Tibial nerve (tissue), 4 donors: ENCODE data around the gene HSPA4L. TPM values are rescaled to one million over a fixed set of nuclear protein-coding genes. Genes with fewer than 3 reads are reported as not detected.

Experiments used
- DNase-seq, 2 donors: peaks; one replicate each; pipeline ENCODE4 v3.0.0-alpha.2; 2019; ENCODE audit warnings: low spot score in 2 of 2
- H3K27ac ChIP-seq, 4 donors: fragments of 200-600 bp; sonication (generic) in 3 of 4; one replicate each; pipeline ENCODE4 v1.5.1; 2017 to 2019; ENCODE audit warnings: mild to moderate bottlenecking in 1 of 4
- H3K27me3 ChIP-seq, 2 donors: fragments of 200-600 bp; sonication (generic) in 1 of 2; one replicate each; pipeline versions ENCODE4 v1.5.1 to v1.6.0; 2017 to 2019
- H3K36me3 ChIP-seq, 3 donors: fragments of 200-600 bp; sonication (generic); one replicate each; pipeline ENCODE4 v1.5.1; 2018 to 2019
- H3K4me1 ChIP-seq, 4 donors: fragments of 200-600 bp; sonication (generic) in 3 of 4; one replicate each; pipeline ENCODE4 v1.5.1; 2017 to 2019
- H3K4me3 ChIP-seq, 4 donors: fragments of 200-600 bp; sonication (generic) in 3 of 4; one replicate each; pipeline ENCODE4 v1.5.1; 2017 to 2019; ENCODE audit warnings: mild to moderate bottlenecking in 1 of 4, moderate library complexity in 1 of 4
- H3K9me3 ChIP-seq, 4 donors: fragments of 200-600 bp; sonication (generic) in 3 of 4; one replicate each; pipeline ENCODE4 v1.5.1; 2017 to 2019
- EP300 ChIP-seq, 2 donors: sonication (generic); formaldehyde crosslinking; IDR thresholded peaks; one replicate each; pipeline ENCODE4 v1.6.1; 2017; ENCODE audit warnings: antibody characterized with exemption in 2 of 2, mild to moderate bottlenecking in 1 of 2
- POLR2A ChIP-seq, 2 donors: fragments of 450-650 bp; IDR thresholded peaks; one replicate each; pipeline ENCODE4 v1.6.1; 2017; ENCODE audit warnings: antibody characterized with exemption in 2 of 2, mild to moderate bottlenecking in 2 of 2, moderate library complexity in 2 of 2
- WGBS, 2 donors: methylation state at CpG; one replicate each; pipeline ENCODE4 v1.1.5; 2018; 5-methylcytosine and 5-hydroxymethylcytosine counted together
- total RNA-seq, 4 donors: library from RNA; depleted of rRNA; stranded (reverse); fragments of >200 nt; gene quantifications; one replicate each; pipeline ENCODE4 v1.1.0, GENCODE V29; 2016
- TF ChIP-seq, protein P1 (sequence below), 5 experiments: fragments of 200-600 bp in 3 of 5; fragments of 450-650 bp in 2 of 5; sonication (generic) in 3 of 5; IDR thresholded peaks; one replicate each; pipeline ENCODE4 v1.5.1; 2016 to 2019; ENCODE audit warnings: antibody characterized with exemption in 5 of 5, mild to moderate bottlenecking in 3 of 5, moderate library complexity in 2 of 5

HSPA4L gene
- total RNA-seq, 4 donors from 2014 or later: 3.3 to 7.6 (median 5.3) TPM

DNA sequence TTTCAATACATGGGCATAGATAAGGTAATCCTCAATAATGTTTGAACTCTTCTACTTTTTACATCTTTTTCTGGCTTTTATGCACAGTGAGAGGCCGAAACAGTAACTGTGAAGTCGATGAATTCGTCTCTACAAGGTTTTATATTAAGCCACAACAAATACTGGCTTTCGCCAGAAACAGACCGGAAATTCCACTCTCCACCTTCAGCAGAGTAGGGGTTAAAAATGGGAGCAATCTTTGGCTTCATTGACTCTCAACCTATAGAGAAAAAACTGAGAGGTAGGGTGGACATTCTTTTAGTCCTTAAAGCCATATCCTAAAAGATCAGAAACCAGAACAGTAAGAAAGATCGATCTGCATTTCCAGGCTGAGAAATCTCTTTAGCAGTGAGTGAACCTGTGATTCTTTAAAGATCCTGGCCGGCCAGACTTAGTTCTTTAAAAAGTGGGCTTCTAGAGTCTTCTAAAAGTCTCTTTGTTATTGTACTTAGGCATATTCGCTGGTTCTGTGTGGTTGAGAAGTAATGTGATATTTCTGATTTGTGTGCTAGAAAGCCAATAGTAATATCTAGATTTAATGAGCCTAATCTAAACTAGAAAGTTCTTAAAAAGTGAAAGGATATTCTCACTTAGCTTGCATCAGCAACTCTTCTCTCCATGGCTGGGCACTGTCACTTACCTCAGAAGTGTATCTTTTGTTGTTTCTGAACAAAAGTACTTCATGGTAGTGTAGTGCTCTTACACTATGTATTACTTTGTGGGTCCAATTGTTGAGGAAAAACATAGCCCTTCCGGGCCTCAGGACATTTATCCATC, 2.0 kb downstream of the HSPA4L start:
- Histone ChIP-seq H3K27ac (peak overlapping the region; percentile 75 to 92 (median 81)), H3K4me3 (no peak overlapping the region), H3K9me3 (no peaks in the 10 kb centered on the region), H3K4me1 (peaks cover 0 to 21% (median 0%) of the 10 kb centered on the region in 4 donors), H3K27me3 (no peaks in the 10 kb centered on the region), H3K36me3 (no peaks in the 10 kb centered on the region)
- 78 to 80% methylated on average over 9 of the region's 9 CpGs for WGBS, 2 donors
- no peak for DNase-seq
- TF ChIP-seq POLR2A (IDR thresholded peaks at IDR 0.05): no peak
- no peak for TF ChIP-seq EP300 (IDR thresholded peaks at IDR 0.05)
- TF ChIP-seq, protein P1, sequence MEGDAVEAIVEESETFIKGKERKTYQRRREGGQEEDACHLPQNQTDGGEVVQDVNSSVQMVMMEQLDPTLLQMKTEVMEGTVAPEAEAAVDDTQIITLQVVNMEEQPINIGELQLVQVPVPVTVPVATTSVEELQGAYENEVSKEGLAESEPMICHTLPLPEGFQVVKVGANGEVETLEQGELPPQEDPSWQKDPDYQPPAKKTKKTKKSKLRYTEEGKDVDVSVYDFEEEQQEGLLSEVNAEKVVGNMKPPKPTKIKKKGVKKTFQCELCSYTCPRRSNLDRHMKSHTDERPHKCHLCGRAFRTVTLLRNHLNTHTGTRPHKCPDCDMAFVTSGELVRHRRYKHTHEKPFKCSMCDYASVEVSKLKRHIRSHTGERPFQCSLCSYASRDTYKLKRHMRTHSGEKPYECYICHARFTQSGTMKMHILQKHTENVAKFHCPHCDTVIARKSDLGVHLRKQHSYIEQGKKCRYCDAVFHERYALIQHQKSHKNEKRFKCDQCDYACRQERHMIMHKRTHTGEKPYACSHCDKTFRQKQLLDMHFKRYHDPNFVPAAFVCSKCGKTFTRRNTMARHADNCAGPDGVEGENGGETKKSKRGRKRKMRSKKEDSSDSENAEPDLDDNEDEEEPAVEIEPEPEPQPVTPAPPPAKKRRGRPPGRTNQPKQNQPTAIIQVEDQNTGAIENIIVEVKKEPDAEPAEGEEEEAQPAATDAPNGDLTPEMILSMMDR (IDR thresholded peaks at IDR 0.05): no peak

DNA sequence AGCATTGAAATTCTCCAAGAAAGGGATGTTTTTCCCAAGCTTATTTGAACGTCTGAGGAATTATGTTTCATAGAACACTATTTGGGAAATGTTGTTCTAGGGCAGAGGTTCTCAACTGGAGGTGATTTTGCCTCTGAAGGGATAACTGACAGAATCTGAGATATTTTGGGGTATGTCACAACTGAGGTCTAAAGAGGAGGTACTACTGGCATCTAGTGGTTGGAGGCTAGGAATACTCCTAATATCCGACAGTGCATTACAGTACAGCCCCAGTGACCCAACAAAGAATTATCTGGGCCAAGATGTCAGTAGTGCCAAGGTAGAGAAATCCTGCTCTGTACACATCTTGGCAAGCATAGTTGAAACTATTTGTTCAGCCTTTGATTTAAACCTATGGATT, 6.4 kb downstream of the HSPA4L start:
- 83 to 89% methylated on average over 2 of the region's 2 CpGs for WGBS, 2 donors
- no peak for TF ChIP-seq POLR2A (IDR thresholded peaks at IDR 0.05)
- no peak for DNase-seq
- Histone ChIP-seq H3K27me3 (no peaks in the 10 kb centered on the region), H3K9me3 (no peaks in the 10 kb centered on the region), H3K4me3 (no peak overlapping the region), H3K4me1 (peaks cover 0 to 13% (median 0%) of the 10 kb centered on the region in 4 donors), H3K27ac (no peak overlapping the region), H3K36me3 (no peaks in the 10 kb centered on the region)

DNA sequence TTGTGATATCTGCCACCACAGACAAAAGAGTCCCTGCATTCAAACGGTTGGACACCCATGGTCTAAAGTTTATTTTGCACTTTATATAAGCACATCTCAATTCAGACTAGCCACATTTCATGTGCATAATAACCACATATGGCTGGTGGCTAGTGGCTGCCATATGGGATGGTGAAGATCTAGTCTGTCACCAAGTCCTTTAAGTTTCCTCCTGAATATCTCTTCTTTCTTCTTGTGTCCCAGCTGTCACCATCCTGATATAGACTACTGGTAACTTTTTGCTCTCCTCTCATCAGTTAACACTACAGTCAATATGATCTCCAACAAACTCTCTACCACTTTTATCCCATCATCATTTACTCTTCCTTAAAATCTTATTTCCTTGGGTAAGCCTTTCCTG, 9.3 kb downstream of the HSPA4L start:
- H3K9me3 ChIP-seq: no peaks in the 10 kb centered on the region
- TF ChIP-seq POLR2A (IDR thresholded peaks at IDR 0.05) (no peak), EP300 (IDR thresholded peaks at IDR 0.05) (no peak)
- TF ChIP-seq, protein P1 (IDR thresholded peaks at IDR 0.05): no peak
- no peak overlapping the region for H3K4me3 ChIP-seq
- 73% methylated on average over 1 of the region's 1 CpG for WGBS, 2 donors
- no peak for DNase-seq
- no peaks in the 10 kb centered on the region for H3K4me1 ChIP-seq
- H3K27ac ChIP-seq: no peak overlapping the region
- peaks cover 0 to 8% (median 0%) of the 10 kb centered on the region in 3 donors for H3K36me3 ChIP-seq
- no peaks in the 10 kb centered on the region for H3K27me3 ChIP-seq

DNA sequence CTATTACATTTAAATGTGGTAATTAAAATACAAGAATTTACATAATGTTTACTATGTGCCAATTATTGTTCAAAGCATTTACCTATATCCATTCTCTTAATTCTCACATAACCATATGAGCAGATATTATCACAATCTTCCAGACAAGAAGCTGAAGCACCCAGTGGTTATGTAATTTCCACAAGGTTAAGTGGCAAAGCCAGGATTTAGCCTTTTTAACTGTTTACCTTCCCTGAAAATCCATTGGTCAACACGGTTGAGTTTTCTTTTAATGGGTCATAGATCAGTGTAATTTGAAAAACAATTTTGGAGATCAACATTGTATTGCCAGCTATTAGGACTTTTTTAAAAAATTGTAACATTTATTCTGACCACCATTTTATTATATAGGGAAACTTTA, 11.4 kb downstream of the HSPA4L start:
- Histone ChIP-seq H3K4me3 (no peak overlapping the region), H3K27me3 (no peaks in the 10 kb centered on the region), H3K4me1 (no peaks in the 10 kb centered on the region), H3K27ac (no peak overlapping the region), H3K36me3 (peaks cover 0 to 8% (median 0%) of the 10 kb centered on the region in 3 donors), H3K9me3 (no peaks in the 10 kb centered on the region)
- TF ChIP-seq, protein P1 (IDR thresholded peaks at IDR 0.05): no peak
- no peak for TF ChIP-seq POLR2A (IDR thresholded peaks at IDR 0.05)
- TF ChIP-seq EP300 (IDR thresholded peaks at IDR 0.05): no peak
- DNase-seq: no peak
- WGBS, 2 donors: 73 to 81% methylated on average over 1 of the region's 1 CpG

DNA sequence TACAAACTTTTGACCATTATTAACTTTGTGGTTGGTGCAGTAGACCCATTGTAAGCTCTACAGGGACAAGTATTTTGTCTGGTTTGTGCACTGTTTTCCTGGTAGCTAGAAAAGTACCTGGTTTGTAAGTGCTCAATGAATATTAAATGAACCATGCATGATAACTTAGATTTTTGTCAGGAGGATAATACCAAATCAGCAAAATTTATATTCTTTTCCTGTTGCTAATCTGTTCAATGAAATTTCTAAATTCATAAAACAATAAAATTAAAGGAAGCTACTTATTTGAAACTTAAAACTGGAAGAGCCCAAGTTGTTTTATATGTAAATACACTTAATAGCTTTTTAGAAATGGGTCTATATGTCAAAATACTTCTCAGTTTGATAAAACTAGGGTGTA, 17.6 kb downstream of the HSPA4L start:
- H3K4me1 ChIP-seq: no peaks in the 10 kb centered on the region
- H3K27ac ChIP-seq: no peak overlapping the region
- no peak overlapping the region for H3K4me3 ChIP-seq
- TF ChIP-seq, protein P1 (IDR thresholded peaks at IDR 0.05): no peak
- TF ChIP-seq EP300 (IDR thresholded peaks at IDR 0.05) (no peak), POLR2A (IDR thresholded peaks at IDR 0.05) (no peak)
- DNase-seq: no peak
- H3K36me3 ChIP-seq: peaks cover 0 to 14% (median 0%) of the 10 kb centered on the region in 3 donors
- no peaks in the 10 kb centered on the region for H3K9me3 ChIP-seq
- no peaks in the 10 kb centered on the region for H3K27me3 ChIP-seq
